B cell (primary cell): ENCODE results near the gene SERPINE3.

Experiments
- CTCF ChIP-seq: fragments of 200-600 bp; IDR thresholded peaks from one replicate; pipeline ENCODE4 v1.8.0; 2022; ENCODE audit warnings: antibody characterized with exemption, mild to moderate bottlenecking
- EZH2 ChIP-seq: IDR thresholded peaks from 2 replicates; pipeline ENCODE4 v1.6.1; 2012; ENCODE audit warnings: borderline replicate concordance, low read depth, mild to moderate bottlenecking, moderate library complexity, low read length; ENCODE audit not compliant: insufficient read depth, poor library complexity, severe bottlenecking

- TF ChIP-seq CTCF (no peak), EZH2 (no peak)
These were observed 34.0 kb downstream of the SERPINE3 start for GRCh38 chr13:51373451-51373850.
